NCI-H1694 treated with DMSO at 0.1 percent for 48 hours (cell line): Measurements from ENCODE around the gene CDC20B.

Source experiments
- DNase-seq: peaks from one replicate; lab custom pipeline; 2025; lab: John Stamatoyannopoulos, UW

Gene CDC20B

GRCh38 chr5:55172937-55173686 lies at the start of gene CDC20B:
Gene CDC20B, minus strand, starts transcription at chr5:55173177. Its CDS starts 177 bp downstream, at chr5:55173000.
- DNase-seq: peak; percentile 83

- no peak for DNase-seq
Observed at GRCh38 chr5:55222092-55222984, 49.4 kb upstream of the CDC20B start.

- DNase-seq: no peak
Observed at GRCh38 chr5:55220433-55221185, 47.6 kb upstream of the CDC20B start.

- DNase-seq: no peak
Observed at GRCh38 chr5:55219770-55220169, 46.8 kb upstream of the CDC20B start.

- DNase-seq: no peak
Observed at GRCh38 chr5:55218967-55219366, 46.0 kb upstream of the CDC20B start.

- DNase-seq: no peak
Observed at GRCh38 chr5:55211184-55211874, 38.4 kb upstream of the CDC20B start.

- DNase-seq: no peak
Observed at GRCh38 chr5:55205001-55205400, 32.0 kb upstream of the CDC20B start.

- DNase-seq: no peak
Observed at GRCh38 chr5:55191165-55191564, 18.2 kb upstream of the CDC20B start.

GRCh38 chr5:55188656-55189540 lies 15.9 kb upstream of the CDC20B start:
- no peak for DNase-seq

GRCh38 chr5:55187370-55187769 lies 14.4 kb upstream of the CDC20B start:
- peak; percentile 52 for DNase-seq

- DNase-seq: no peak
Observed at GRCh38 chr5:55180016-55180415, 7.0 kb upstream of the CDC20B start.

- no peak for DNase-seq
Observed at GRCh38 chr5:55177078-55177477, 4.1 kb upstream of the CDC20B start.

GRCh38 chr5:55176176-55176818 lies 3.3 kb upstream of the CDC20B start:
- no peak for DNase-seq

GRCh38 chr5:55175781-55176175 lies 2.8 kb upstream of the CDC20B start:
- no peak for DNase-seq

GRCh38 chr5:55173687-55174230 lies 782 bp upstream of the CDC20B start:
- DNase-seq: peak; percentile 80

GRCh38 chr5:55172051-55172899 lies 702 bp downstream of the CDC20B start:
- DNase-seq: peak; percentile 94

- DNase-seq: no peak
Observed at GRCh38 chr5:55171471-55171870, 1.5 kb downstream of the CDC20B start.

- no peak for DNase-seq
Observed at GRCh38 chr5:55162666-55163065, 10.3 kb downstream of the CDC20B start.
